Epithelial cell of esophagus (primary cell): Measurements from ENCODE around the gene MAMSTR.

Source experiments
- DNase-seq: peaks from one replicate; pipeline ENCODE4 v3.0.0; 2010; ENCODE audit warnings: low read depth
- H3K4me3 ChIP-seq: 2 replicates; pipeline ENCODE4 v1.5.1; 2011; ENCODE audit warnings: mild to moderate bottlenecking, low read length, control low read depth
- CTCF ChIP-seq: IDR thresholded peaks from 2 replicates; pipeline ENCODE4 v1.5.1; 2011; ENCODE audit warnings: low read depth, mild to moderate bottlenecking, low read length, control low read depth, inconsistent platforms; ENCODE audit not compliant: insufficient read depth; ENCODE audit errors: missing control alignments

The MAMSTR gene

GRCh38 chr19:48715681-48716171 is 3.8 kb downstream of the MAMSTR start:
- no peak for DNase-seq
- TF ChIP-seq CTCF, result no peak
- peak overlapping the region; percentile 80 for H3K4me3 ChIP-seq

- TF ChIP-seq CTCF, result no peak
- DNase-seq, result no peak
- peak overlapping the region; percentile 80 for H3K4me3 ChIP-seq
Observed at GRCh38 chr19:48714759-48715675, 4.5 kb downstream of the MAMSTR start.

- peak overlapping the region; percentile 80 for H3K4me3 ChIP-seq
- peak; percentile 100 for DNase-seq
- TF ChIP-seq CTCF, result no peak
Observed at GRCh38 chr19:48713864-48714755, 5.4 kb downstream of the MAMSTR start.

- H3K4me3 ChIP-seq, result peak overlapping the region; percentile 70
- DNase-seq, result peak; percentile 45
- peak; percentile 44 for TF ChIP-seq CTCF
Observed at GRCh38 chr19:48713041-48713863, 6.3 kb downstream of the MAMSTR start.

GRCh38 chr19:48711106-48711662 is 8.3 kb downstream of the MAMSTR start:
- no peak for TF ChIP-seq CTCF
- no peak for DNase-seq
- no peak overlapping the region for H3K4me3 ChIP-seq

GRCh38 chr19:48708471-48708870 is 11.1 kb downstream of the MAMSTR start:
- DNase-seq, result no peak
- TF ChIP-seq CTCF, result no peak
- no peak overlapping the region for H3K4me3 ChIP-seq
